NCI-H2081 (cell line): ENCODE measurements around the gene ADD2.
A peak's percentile ranks its signal among the peaks of the same experiment; 100 is the strongest.
"Not testable (repeated sequence)": the region's sequence is repeated elsewhere in the genome, so short reads cannot be mapped to it uniquely, and the experiment has no call there.

Source experiments
- DNase-seq, 2 experiments: peaks; one replicate each; lab custom pipeline; 2025; lab: John Stamatoyannopoulos, UW

The ADD2 gene

DNA sequence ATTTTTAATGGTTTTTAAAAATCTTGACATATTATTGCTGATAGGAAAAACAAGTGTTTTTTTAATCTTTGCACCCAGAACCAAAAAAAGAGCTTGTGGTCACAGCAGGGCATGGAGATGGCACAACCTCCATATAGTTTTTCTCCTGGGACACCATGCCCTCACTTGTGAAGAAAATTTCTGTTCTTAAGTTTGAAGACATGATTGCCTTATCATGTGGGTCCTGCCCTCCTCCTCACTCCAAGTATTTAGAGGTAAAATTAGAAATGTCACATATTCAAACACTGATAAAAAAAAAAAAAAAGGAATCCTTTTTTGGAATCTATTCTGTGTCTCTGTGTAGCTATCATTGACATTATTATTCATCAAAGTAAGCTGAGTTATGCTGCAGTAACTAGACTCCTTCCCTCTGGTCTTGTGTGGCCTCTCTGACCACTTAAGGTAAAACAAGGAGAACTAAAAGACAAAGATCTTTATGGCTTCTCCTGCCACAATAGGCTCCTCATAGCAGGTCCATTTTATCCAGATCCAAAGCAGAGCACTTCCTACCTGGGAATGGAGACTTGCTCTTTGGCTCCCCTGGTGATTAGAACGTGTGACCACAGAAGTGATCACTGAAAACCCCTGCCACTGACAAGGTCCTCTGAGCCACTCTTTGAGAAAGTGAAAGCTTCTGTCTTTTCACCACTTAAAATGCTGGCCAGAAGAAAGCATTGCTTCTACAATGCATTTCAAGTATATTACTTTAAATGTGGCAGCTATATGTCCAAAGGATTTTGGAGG is 19.8 kb downstream of the ADD2 start:
- DNase-seq = no peak

DNA sequence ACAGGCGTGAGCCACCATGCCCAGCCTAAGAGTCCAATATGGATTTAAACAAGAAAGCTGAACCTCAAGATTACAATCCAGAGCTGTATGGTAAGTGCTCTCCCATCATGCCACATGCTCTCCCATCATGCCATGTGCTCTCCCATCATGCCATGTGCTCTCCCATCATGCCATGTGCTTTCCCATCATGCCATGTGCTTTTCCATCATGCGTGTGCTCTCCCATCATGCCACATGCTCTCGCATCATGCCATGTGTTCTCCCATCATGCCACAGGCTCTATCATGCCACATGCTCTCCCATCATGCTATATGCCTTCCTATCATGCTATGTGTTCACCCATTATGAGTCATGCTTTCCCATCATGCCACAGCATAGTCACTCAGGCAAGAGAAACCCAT is 20.7 kb downstream of the ADD2 start:
- DNase-seq = no peak

GRCh38 chr2:70746094-70746974 is 21.7 kb downstream of the ADD2 start:
- DNase-seq = peak in 1 of 2 experiments; percentile 5

- DNase-seq = no peak
Observed at GRCh38 chr2:70745276-70745825, 22.6 kb downstream of the ADD2 start.

DNA sequence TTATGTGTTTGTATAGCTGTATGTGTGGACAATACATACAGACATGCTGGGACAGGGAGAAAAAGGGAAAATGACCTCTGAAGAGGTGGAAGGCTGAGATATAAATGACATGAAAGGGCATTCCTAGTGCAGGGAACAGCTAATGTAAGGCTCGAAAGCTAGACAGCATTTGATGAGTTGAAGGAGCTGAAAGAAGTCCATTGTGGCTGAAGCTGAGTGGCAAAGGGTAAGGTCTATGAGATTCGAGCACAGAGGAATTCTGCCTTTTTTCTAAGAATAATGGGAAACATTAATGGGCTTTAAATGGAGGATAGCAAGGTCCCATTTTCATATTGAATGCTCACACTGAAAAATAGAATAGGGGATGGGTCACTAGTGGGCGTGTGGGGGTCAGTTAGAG is 23.6 kb downstream of the ADD2 start:
- DNase-seq = no peak

GRCh38 chr2:70743677-70744076 is 24.3 kb downstream of the ADD2 start:
- no peak for DNase-seq

GRCh38 chr2:70743068-70743467 is 24.9 kb downstream of the ADD2 start:
- DNase-seq = no peak

- not testable (repeated sequence) for DNase-seq
Observed at GRCh38 chr2:70739492-70739891, 28.5 kb downstream of the ADD2 start.

- no peak for DNase-seq
Observed at GRCh38 chr2:70738159-70738558, 29.8 kb downstream of the ADD2 start.

GRCh38 chr2:70735071-70735470 is 32.9 kb downstream of the ADD2 start:
- no peak for DNase-seq

DNA sequence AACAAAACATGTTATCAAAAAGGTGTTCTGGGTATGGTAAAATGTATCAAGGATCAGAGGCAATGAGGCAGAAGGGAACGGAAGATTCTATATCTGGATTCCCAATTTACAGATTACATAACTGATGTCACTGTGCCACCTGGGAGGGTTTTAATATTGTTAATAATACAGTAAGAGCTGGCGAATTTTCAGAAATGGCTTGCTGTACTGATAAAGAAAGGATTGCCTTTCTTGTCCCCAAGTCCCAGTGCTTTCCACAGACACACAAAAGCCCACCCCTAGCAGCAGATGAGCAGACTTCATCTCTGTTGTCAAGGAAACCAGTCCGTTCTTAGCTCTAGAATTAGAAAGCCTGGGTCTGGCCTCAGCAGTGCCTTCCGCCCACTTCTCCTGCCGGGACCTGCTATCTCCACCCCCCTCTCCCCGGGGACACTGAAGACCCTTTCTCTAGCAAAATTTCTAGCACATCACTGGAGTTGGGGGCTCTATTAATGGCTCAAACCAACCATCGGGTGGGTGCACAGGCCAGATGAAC is 34.3 kb downstream of the ADD2 start:
- no peak for DNase-seq

GRCh38 chr2:70732766-70733645 is 35.0 kb downstream of the ADD2 start:
- no peak for DNase-seq

DNA sequence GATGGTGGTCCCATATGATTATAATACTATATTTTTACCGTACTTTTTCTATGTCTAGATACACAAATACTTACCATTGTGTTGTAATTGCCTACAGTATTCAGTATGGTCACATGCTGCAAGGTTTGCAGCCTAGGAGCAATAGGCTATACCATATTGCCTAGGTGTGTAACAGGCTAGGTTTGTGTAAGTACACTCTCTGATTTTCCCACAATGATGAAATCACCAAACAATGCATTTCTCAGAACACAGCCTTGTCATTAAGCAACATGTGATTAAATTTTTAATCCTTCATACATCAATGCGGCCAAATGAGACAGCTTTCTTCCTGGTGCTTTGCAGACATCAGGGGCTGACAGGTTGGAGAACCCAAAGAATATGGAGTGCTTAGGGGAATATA is 37.3 kb downstream of the ADD2 start:
- no peak for DNase-seq

DNA sequence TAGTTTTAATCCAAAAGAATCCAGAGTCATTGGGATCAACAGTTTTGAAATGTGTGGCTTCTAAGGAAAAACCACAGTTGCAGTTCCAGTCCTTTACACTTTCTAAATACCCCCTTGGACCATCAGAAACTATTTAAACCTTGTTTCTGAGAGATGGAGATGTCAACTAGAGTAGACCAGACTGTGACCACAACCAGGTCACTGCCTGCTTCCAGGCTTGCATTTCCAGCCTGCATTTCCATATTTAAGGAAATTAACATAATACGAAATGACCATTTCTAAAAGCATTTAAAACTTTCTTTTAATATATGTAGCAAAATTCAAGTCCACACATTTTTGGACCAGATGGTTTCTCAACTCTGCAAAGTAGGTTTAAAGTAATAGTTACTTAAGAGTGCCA is 38.4 kb downstream of the ADD2 start:
- DNase-seq = no peak

DNA sequence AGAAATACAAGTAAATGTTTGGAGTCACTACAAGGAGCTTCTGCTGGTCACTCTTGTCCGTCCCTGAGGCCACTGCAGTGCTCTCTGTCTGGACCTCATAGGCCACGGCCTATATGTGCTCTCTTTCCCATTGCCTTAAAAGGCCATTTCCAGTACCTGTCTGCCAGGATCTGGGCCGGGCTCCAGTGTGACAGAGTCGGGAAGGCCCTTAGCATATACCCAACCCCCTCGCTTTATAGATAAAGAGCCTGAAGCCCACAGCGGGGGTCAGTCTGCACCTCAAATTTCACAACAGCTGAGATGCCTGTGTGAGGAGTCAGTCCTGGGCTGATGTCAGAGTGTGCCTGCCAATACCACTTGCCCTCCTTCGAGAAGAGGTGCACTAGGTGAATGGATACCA is 39.9 kb downstream of the ADD2 start:
- DNase-seq = no peak

- DNase-seq = no peak
Observed at GRCh38 chr2:70726947-70727725, 40.9 kb downstream of the ADD2 start.

DNA sequence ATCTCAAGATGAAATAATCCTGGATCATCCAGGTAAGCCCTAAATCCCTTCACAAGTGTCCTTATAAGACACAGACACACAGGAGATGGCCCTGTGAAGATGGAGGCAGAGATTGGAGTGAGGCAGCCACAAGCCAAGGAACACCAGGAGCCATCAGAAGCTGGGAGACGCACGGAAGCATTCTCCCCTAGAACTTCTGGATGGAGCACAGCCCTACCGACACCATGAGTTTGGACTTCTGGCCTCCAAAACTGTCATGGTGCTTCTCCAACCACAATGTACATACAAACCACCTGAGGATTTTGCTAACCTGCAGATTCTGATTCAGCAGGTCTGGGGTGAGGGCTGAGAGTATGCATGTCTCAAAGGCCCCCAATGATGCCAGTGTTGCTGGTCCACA is 42.5 kb downstream of the ADD2 start:
- DNase-seq = no peak

DNA sequence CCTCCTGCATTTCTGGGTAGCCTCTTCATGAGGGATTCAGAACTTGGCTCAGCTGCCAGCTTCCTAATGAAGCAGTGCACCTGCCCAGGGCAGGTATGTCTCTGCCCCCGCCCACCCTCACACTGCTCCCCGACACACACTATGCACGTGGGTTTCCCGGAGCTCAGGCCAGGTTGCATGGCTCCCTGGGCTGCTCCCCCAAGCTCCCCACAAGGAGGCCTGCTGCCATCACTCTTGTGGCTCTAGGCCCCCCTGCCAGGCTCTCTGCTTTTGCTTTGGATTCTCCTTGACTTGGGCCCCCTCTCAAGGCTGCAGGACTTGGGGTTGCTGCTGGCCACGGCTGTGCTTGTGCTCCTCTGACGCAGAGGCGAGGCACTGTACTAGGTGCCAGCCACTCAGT is 43.6 kb downstream of the ADD2 start:
- DNase-seq = no peak

DNA sequence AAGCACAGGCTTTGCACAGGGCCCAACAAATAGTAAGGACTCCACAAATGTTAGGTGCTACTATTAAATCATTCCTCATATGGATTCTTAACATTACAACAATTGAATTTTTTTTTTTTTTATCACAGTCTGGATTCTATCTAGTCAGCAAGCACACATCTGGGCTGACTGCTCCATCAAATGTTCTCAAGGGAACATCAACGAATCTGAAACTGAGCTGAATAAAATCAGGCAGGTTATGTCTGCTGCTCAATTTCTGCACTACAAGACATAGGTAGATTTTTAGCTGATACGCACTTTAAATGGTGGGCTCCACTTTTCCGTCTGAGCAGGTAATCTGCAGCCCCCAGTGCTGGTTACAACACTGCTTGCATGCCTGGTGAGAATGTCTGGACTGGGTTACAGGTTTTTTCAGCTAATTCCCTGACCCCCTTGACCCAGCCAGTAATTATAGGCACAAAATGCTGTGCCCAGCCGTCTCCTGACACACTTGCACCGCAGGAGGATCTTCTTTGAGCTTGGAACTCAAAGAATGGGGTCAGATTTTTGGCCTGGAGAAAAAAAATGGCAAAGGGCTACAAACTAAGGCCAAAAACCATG is 44.6 kb downstream of the ADD2 start:
- DNase-seq = no peak

GRCh38 chr2:70720124-70720523 is 47.9 kb downstream of the ADD2 start:
- no peak for DNase-seq
